Prostate gland (tissue), 2 donors: ENCODE results near the gene DSCAML1. TPM values are rescaled to one million over a fixed set of nuclear protein-coding genes. Genes with fewer than 3 reads are reported as not detected.

Experiments
- DNase-seq: peaks from one replicate; pipeline ENCODE4 v3.0.0-alpha.2; 2019; ENCODE audit warnings: low spot score
- H3K27ac ChIP-seq, 2 donors: fragments of 200-600 bp; sonication (generic); 2 replicates each; pipeline ENCODE4 v1.5.1; 2017 to 2019
- H3K27me3 ChIP-seq: fragments of 200-600 bp; sonication (generic); replicated peaks from 2 replicates; pipeline ENCODE4 v1.5.1; 2019; ENCODE audit not compliant: insufficient read depth
- H3K36me3 ChIP-seq, 2 donors: fragments of 200-600 bp; sonication (generic); 1 replicate in 1 of 2; 2 replicates in 1 of 2; pipeline versions ENCODE4 v1.5.1 to v1.8.1; 2017 to 2019
- H3K4me1 ChIP-seq: fragments of 200-600 bp; sonication (generic); replicated peaks from 2 replicates; pipeline ENCODE4 v1.5.1; 2019
- H3K4me3 ChIP-seq, 2 donors: fragments of 200-600 bp; sonication (generic); 2 replicates each; pipeline ENCODE4 v1.5.1; 2017 to 2019
- H3K9me3 ChIP-seq: fragments of 200-600 bp; sonication (generic); 2 replicates; pipeline ENCODE4 v1.5.1; 2017
- CTCF ChIP-seq, 4 experiments: fragments of 200-600 bp in 2 of 4; fragments of 450-650 bp in 2 of 4; sonication (generic) in 2 of 4; IDR thresholded peaks; 1 replicate in 3 of 4; 2 replicates in 1 of 4; pipeline ENCODE4 v1.5.1; 2016 to 2019; ENCODE audit warnings: antibody characterized with exemption in 4 of 4, mild to moderate bottlenecking in 2 of 4, moderate library complexity in 2 of 4
- POLR2A ChIP-seq: fragments of 450-650 bp; IDR thresholded peaks from one replicate; pipeline ENCODE4 v1.6.1; 2016; ENCODE audit warnings: antibody characterized with exemption, mild to moderate bottlenecking
- POLR2AphosphoS5 ChIP-seq: sonication (generic); formaldehyde crosslinking; IDR thresholded peaks from one replicate; pipeline ENCODE4 v1.6.1; 2017; ENCODE audit warnings: antibody characterized with exemption
- WGBS: methylation state at CpG from one replicate; pipeline ENCODE4 v1.1.5; 2018; 5-methylcytosine and 5-hydroxymethylcytosine counted together
- intact Hi-C: fragments of 100-400 bp; cut with DNase I; formaldehyde crosslinking; loops from one replicate; pipeline ENCODE4 v1.14.2; 2022
- total RNA-seq, 2 donors: library from RNA; depleted of rRNA; stranded (reverse); fragments of >200 nt; gene quantifications; one replicate each; pipeline ENCODE4 v1.1.0, GENCODE V29; 2016

Gene DSCAML1
- total RNA-seq, 2 donors from 2014 or later, result 0.14 to 2.8 TPM

- Histone ChIP-seq H3K4me3 (no peak overlapping the region), H3K4me1 (no peaks in the 10 kb centered on the region), H3K27ac (no peak overlapping the region), H3K27me3 (peaks cover 4% of the 10 kb centered on the region), H3K9me3 (no peaks in the 10 kb centered on the region), H3K36me3 (no peaks in the 10 kb centered on the region)
- TF ChIP-seq POLR2A (no peak), POLR2AphosphoS5 (no peak), CTCF (IDR thresholded peaks at IDR 0.05) (no peak)
- no peak for DNase-seq
- WGBS, result 72% methylated on average over 5 of the region's 5 CpGs
- intact Hi-C loops, result no loop called here
Observed at GRCh38 chr11:117560780-117561530, 236.1 kb downstream of the DSCAML1 start.

- H3K4me3 ChIP-seq, result no peak overlapping the region
- H3K27me3 ChIP-seq, result peaks cover 4% of the 10 kb centered on the region
- H3K9me3 ChIP-seq, result no peaks in the 10 kb centered on the region
- 80% methylated on average over 5 of the region's 5 CpGs for WGBS
- H3K4me1 ChIP-seq, result no peaks in the 10 kb centered on the region
- intact Hi-C loops, result no loop called here
- no peak overlapping the region for H3K27ac ChIP-seq
- H3K36me3 ChIP-seq, result no peaks in the 10 kb centered on the region
- TF ChIP-seq CTCF (IDR thresholded peaks at IDR 0.05), result no peak
- no peak for TF ChIP-seq POLR2A
- TF ChIP-seq POLR2AphosphoS5, result no peak
- DNase-seq, result no peak
Observed at GRCh38 chr11:117559698-117560097, 237.3 kb downstream of the DSCAML1 start.

GRCh38 chr11:117557361-117557760, 239.7 kb downstream of the DSCAML1 start:
- no peak for DNase-seq
- TF ChIP-seq POLR2AphosphoS5 (no peak), CTCF (IDR thresholded peaks at IDR 0.05) (no peak), POLR2A (no peak)
- WGBS, result 46% methylated on average over 7 of the region's 7 CpGs
- Histone ChIP-seq H3K27ac (no peak overlapping the region), H3K4me3 (no peak overlapping the region), H3K9me3 (no peaks in the 10 kb centered on the region), H3K27me3 (peaks cover 6% of the 10 kb centered on the region), H3K36me3 (no peaks in the 10 kb centered on the region), H3K4me1 (no peaks in the 10 kb centered on the region)
- intact Hi-C loops, result no loop called here

GRCh38 chr11:117554601-117555333, 242.2 kb downstream of the DSCAML1 start:
- TF ChIP-seq POLR2A, result no peak
- TF ChIP-seq CTCF (IDR thresholded peaks at IDR 0.05), result no peak
- TF ChIP-seq POLR2AphosphoS5, result no peak
- Histone ChIP-seq H3K4me3 (no peak overlapping the region), H3K27me3 (peaks cover 6% of the 10 kb centered on the region), H3K27ac (no peak overlapping the region), H3K36me3 (no peaks in the 10 kb centered on the region), H3K4me1 (no peaks in the 10 kb centered on the region), H3K9me3 (no peaks in the 10 kb centered on the region)
- DNase-seq, result no peak
- intact Hi-C loops, result no loop called here
- WGBS, result 60% methylated on average over 7 of the region's 7 CpGs
